PFSK-1 (cell line): Measurements from ENCODE around the gene RPS3.
A peak's percentile ranks its signal among the peaks of the same experiment; 100 is the strongest.

ENCODE experiments used
- POLR2AphosphoS5 ChIP-seq: IDR thresholded peaks from 2 replicates; pipeline ENCODE4 v1.6.1; 2012; ENCODE audit warnings: low read depth, mild to moderate bottlenecking, control low read depth, low read length, moderate library complexity
- TAF1 ChIP-seq: IDR thresholded peaks from 2 replicates; pipeline ENCODE4 v1.6.1; 2012; ENCODE audit warnings: low read length, control low read depth, borderline replicate concordance; ENCODE audit not compliant: insufficient read depth
- TF ChIP-seq, protein P1 (sequence below), 2 experiments: IDR thresholded peaks; 2 replicates each; pipeline versions ENCODE4 v1.6.1 to v1.8.0; 2011 to 2012; ENCODE audit warnings: low read depth in 2 of 2, low read length in 2 of 2, control low read depth in 1 of 2, inconsistent platforms in 1 of 2, mild to moderate bottlenecking in 1 of 2, moderate library complexity in 1 of 2; ENCODE audit not compliant: insufficient read depth in 1 of 2

DNA sequence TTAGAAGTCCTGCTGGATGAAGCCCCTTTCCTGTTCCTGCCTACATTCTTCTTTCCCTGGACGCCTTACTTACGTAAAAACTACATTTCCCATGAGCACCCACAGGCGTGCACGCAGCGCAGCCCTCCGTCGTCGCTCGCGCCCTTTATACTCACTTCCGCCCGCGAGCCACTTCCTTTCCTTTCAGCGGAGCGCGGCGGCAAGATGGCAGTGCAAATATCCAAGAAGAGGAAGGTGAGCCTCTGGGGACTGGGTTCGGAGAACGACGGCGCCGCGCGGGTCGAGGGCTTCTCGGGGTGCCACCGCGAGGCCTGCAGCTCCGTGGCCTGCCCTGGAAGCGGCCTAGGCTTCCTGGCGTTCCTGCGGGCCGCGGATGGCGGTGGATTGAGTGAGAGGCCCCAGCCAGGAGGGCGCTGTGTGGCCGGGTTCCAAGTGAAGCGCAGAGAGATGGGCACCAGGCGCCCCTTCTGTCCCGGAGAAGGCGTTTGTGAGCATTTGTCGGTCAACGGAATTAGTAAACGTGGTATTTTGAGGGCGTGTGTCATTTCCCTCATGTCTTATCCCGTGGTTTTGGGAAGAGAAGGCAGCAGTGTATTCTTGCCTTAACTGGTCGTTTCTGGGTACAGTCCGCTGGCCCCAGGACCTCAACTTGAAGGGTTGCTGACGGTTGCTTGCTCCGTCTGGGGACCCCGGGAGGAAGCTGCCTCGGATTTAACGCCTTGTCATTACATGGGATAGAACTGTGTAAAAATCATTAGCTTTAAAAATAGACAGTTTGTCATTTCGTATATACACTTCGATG lies at the start of gene RPS3:
- TF ChIP-seq POLR2AphosphoS5 (peak; percentile 99), TAF1 (peak; percentile 100)
- TF ChIP-seq, protein P1, sequence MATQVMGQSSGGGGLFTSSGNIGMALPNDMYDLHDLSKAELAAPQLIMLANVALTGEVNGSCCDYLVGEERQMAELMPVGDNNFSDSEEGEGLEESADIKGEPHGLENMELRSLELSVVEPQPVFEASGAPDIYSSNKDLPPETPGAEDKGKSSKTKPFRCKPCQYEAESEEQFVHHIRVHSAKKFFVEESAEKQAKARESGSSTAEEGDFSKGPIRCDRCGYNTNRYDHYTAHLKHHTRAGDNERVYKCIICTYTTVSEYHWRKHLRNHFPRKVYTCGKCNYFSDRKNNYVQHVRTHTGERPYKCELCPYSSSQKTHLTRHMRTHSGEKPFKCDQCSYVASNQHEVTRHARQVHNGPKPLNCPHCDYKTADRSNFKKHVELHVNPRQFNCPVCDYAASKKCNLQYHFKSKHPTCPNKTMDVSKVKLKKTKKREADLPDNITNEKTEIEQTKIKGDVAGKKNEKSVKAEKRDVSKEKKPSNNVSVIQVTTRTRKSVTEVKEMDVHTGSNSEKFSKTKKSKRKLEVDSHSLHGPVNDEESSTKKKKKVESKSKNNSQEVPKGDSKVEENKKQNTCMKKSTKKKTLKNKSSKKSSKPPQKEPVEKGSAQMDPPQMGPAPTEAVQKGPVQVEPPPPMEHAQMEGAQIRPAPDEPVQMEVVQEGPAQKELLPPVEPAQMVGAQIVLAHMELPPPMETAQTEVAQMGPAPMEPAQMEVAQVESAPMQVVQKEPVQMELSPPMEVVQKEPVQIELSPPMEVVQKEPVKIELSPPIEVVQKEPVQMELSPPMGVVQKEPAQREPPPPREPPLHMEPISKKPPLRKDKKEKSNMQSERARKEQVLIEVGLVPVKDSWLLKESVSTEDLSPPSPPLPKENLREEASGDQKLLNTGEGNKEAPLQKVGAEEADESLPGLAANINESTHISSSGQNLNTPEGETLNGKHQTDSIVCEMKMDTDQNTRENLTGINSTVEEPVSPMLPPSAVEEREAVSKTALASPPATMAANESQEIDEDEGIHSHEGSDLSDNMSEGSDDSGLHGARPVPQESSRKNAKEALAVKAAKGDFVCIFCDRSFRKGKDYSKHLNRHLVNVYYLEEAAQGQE (IDR thresholded peaks at IDR 0.05; ENCODE audit: insufficient read depth in 1 of 2, low read depth in 2 of 2, low read length in 2 of 2): peak; percentile 43 to 77; a peak in 3 of 4 replicates
